CD14-positive monocyte (primary cell): Measurements from ENCODE around the gene ZNF729. TPM values are rescaled to one million over a fixed set of nuclear protein-coding genes. Genes with fewer than 3 reads are reported as not detected.

Experiments used
- DNase-seq, 3 donors: peaks; one replicate each; pipeline ENCODE4 v3.0.0-alpha.2; 2011 to 2022
- H2AFZ ChIP-seq: 2 replicates; pipeline ENCODE4 v1.6.0; 2012; ENCODE audit warnings: mild to moderate bottlenecking, low read depth, low read length, inconsistent platforms; ENCODE audit not compliant: insufficient read depth, poor library complexity, severe bottlenecking
- H3K27ac ChIP-seq, 2 donors: 1 replicate in 1 of 2; 2 replicates in 1 of 2; pipeline ENCODE4 v1.5.1; 2012 to 2013; ENCODE audit warnings: low read length in 2 of 2, control low read depth in 1 of 2, inconsistent platforms in 1 of 2, low read depth in 1 of 2, mild to moderate bottlenecking in 1 of 2
- H3K27me3 ChIP-seq, 2 donors: one replicate each; pipeline versions ENCODE4 v1.6.0 to v1.6.1; 2011 to 2013; ENCODE audit warnings: low read length in 2 of 2; ENCODE audit not compliant: control insufficient read depth in 2 of 2, insufficient read depth in 2 of 2
- H3K36me3 ChIP-seq, 2 donors: replicated peaks in 1 of 2; 1 replicate in 1 of 2; 2 replicates in 1 of 2; pipeline versions ENCODE4 v1.5.1 to v1.6.1; 2012 to 2013; ENCODE audit warnings: low read length in 2 of 2, control low read depth in 1 of 2, inconsistent platforms in 1 of 2, mild to moderate bottlenecking in 1 of 2; ENCODE audit not compliant: insufficient read depth in 2 of 2, control insufficient read depth in 1 of 2
- H3K4me1 ChIP-seq, 2 donors: 1 replicate in 1 of 2; 2 replicates in 1 of 2; pipeline versions ENCODE4 v1.5.1 to v1.6.1; 2012 to 2013; ENCODE audit warnings: low read length in 2 of 2, control low read depth in 1 of 2, inconsistent platforms in 1 of 2, mild to moderate bottlenecking in 1 of 2, moderate library complexity in 1 of 2; ENCODE audit not compliant: insufficient read depth in 2 of 2, control insufficient read depth in 1 of 2
- H3K4me2 ChIP-seq: replicated peaks from 2 replicates; pipeline ENCODE3; 2012; ENCODE audit warnings: low read length, moderate library complexity, mild to moderate bottlenecking; ENCODE audit not compliant: poor library complexity, severe bottlenecking; ENCODE audit errors: extremely low read depth
- H3K4me3 ChIP-seq, 3 experiments: fragments of 200-600 bp in 1 of 3; sonication (generic) in 1 of 3; replicated peaks in 1 of 3; 1 replicate in 2 of 3; 2 replicates in 1 of 3; pipeline ENCODE4 v1.5.1; 2011 to 2013; ENCODE audit warnings: low read length in 3 of 3, mild to moderate bottlenecking in 3 of 3, control low read depth in 2 of 3, low read depth in 2 of 3, inconsistent platforms in 1 of 3, moderate library complexity in 1 of 3
- H3K79me2 ChIP-seq: 2 replicates; pipeline ENCODE4 v1.6.0; 2012; ENCODE audit warnings: mild to moderate bottlenecking, control low read depth, inconsistent platforms, low read length, moderate library complexity; ENCODE audit not compliant: insufficient read depth
- H3K9ac ChIP-seq: 2 replicates; pipeline ENCODE4 v1.6.0; 2017; ENCODE audit warnings: low read length, mild to moderate bottlenecking; ENCODE audit not compliant: insufficient read depth, poor library complexity, severe bottlenecking
- H3K9me3 ChIP-seq, 2 donors: replicated peaks in 1 of 2; 1 replicate in 1 of 2; 2 replicates in 1 of 2; pipeline versions ENCODE4 v1.5.1 to v1.6.1; 2012 to 2013; ENCODE audit warnings: low read length in 2 of 2, control low read depth in 1 of 2; ENCODE audit not compliant: control insufficient read depth in 1 of 2, insufficient read depth in 1 of 2
- H4K20me1 ChIP-seq: 2 replicates; pipeline ENCODE4 v1.6.0; 2012; ENCODE audit warnings: mild to moderate bottlenecking, low read length, control low read depth, moderate library complexity; ENCODE audit not compliant: insufficient read depth
- H3K27ac Mint-ChIP-seq, 7 donors: one replicate each; pipeline ENCODE4 v1.8.0; 2020; ENCODE audit warnings: mild to moderate bottlenecking in 7 of 7, mixed read lengths in 7 of 7, moderate library complexity in 6 of 7, inconsistent platforms in 2 of 7
- H3K27me3 Mint-ChIP-seq, 3 donors: one replicate each; pipeline ENCODE4 v1.8.0; 2021 to 2022; ENCODE audit warnings: low read depth in 3 of 3, mild to moderate bottlenecking in 3 of 3, mixed read lengths in 3 of 3, moderate library complexity in 3 of 3, inconsistent platforms in 1 of 3
- H3K36me3 Mint-ChIP-seq, 2 donors: one replicate each; pipeline ENCODE4 v1.8.0; 2020; ENCODE audit warnings: mixed read lengths in 2 of 2, inconsistent platforms in 1 of 2, mild to moderate bottlenecking in 1 of 2
- H3K4me1 Mint-ChIP-seq: one replicate; pipeline ENCODE4 v1.8.0; 2020; ENCODE audit warnings: mild to moderate bottlenecking, mixed read lengths
- H3K4me3 Mint-ChIP-seq, 2 donors: one replicate each; pipeline ENCODE4 v1.8.0; 2020; ENCODE audit warnings: mild to moderate bottlenecking in 2 of 2, mixed read lengths in 2 of 2, moderate library complexity in 1 of 2
- H3K9me3 Mint-ChIP-seq, 7 donors: one replicate each; pipeline ENCODE4 v1.8.0; 2020 to 2022; ENCODE audit warnings: mixed read lengths in 7 of 7, mild to moderate bottlenecking in 6 of 7, moderate library complexity in 6 of 7, inconsistent platforms in 2 of 7
- CTCF ChIP-seq: fragments of 200-600 bp; IDR thresholded peaks from one replicate; pipeline ENCODE4 v1.8.0; 2022; ENCODE audit warnings: antibody characterized with exemption, mild to moderate bottlenecking
- WGBS: methylation state at CpG from one replicate; pipeline ENCODE4 v1.1.5; 2013; ENCODE audit warnings: missing lambda C conversion rate; ENCODE audit not compliant: insufficient coverage; 5-methylcytosine and 5-hydroxymethylcytosine counted together
- intact Hi-C, 2 donors: fragments of 100-400 bp; cut with micrococcal nuclease; formaldehyde crosslinking; loops; one replicate each; pipeline versions ENCODE4 v1.15.0 to v1.15.1; 2023
- polyA plus RNA-seq, 3 donors: library from polyadenylated mRNA; depleted of rRNA in 1 of 3; unstranded in 2 of 3; stranded (reverse) in 1 of 3; fragments of 300-500 nt in 2 of 3; fragments of >200 nt in 1 of 3; fragmentation: Illumina TruSeq in 2 of 3; gene quantifications; 1 replicate in 2 of 3; 2 replicates in 1 of 3; pipeline ENCODE4 v1.2.3, GENCODE V29; 2012 to 2021

The ZNF729 gene
- polyA plus RNA-seq, 3 donors: not detected

DNA sequence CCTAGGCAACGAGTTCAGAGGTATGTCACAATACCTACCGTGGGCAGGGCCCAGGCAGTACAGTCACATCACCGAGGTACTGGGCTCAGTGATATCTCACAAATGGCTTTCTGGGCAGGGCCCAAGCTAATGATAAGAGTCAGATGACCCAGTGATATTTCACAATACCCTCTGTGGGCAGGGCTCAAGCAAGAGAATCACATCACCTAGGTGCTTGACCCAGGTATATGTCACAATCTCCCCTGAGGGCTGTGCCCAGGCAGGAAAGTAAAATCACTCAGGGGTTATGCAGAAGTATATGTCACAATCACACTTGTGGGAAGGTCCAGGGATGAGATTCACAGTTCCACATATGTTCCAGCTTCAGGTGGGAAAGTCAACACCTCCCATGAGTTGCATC lies 45.3 kb downstream of the ZNF729 start:
- Histone ChIP-seq H3K79me2 (no peaks in the 10 kb centered on the region), H3K9ac (no peak overlapping the region), H3K27me3 (no peaks in the 10 kb centered on the region), H3K27ac (no peak overlapping the region), H3K36me3 (no peaks in the 10 kb centered on the region), H3K9me3 (peaks cover 76 to 99% of the 10 kb centered on the region in 2 donors), H3K4me2 (no peak overlapping the region), H3K4me3 (no peak overlapping the region), H3K4me1 (no peaks in the 10 kb centered on the region), H4K20me1 (no peaks in the 10 kb centered on the region), H2AFZ (no peak overlapping the region)
- 96% methylated on average over 3 of the region's 3 CpGs for WGBS
- H3K4me1 Mint-ChIP-seq: no peaks in the 10 kb centered on the region
- H3K36me3 Mint-ChIP-seq: no peaks in the 10 kb centered on the region
- peaks cover 0 to 2% (median 0%) of the 10 kb centered on the region in 3 donors for H3K27me3 Mint-ChIP-seq
- H3K9me3 Mint-ChIP-seq: peaks cover 18 to 85% (median 59%) of the 10 kb centered on the region in 7 donors
- no peak for DNase-seq
- H3K4me3 Mint-ChIP-seq: no peak overlapping the region
- H3K27ac Mint-ChIP-seq: no peak overlapping the region
- no peak for TF ChIP-seq CTCF
- intact Hi-C loops: no loop called here

- TF ChIP-seq CTCF: no peak
- H4K20me1 ChIP-seq: no peaks in the 10 kb centered on the region
- no peaks in the 10 kb centered on the region for H3K36me3 Mint-ChIP-seq
- peaks cover 20 to 82% (median 52%) of the 10 kb centered on the region in 7 donors for H3K9me3 Mint-ChIP-seq
- H3K27ac ChIP-seq: no peak overlapping the region
- no peak overlapping the region for H2AFZ ChIP-seq
- H3K4me3 Mint-ChIP-seq: no peak overlapping the region
- no peaks in the 10 kb centered on the region for H3K4me1 Mint-ChIP-seq
- no peak for DNase-seq
- H3K27ac Mint-ChIP-seq: no peak overlapping the region
- no peak overlapping the region for H3K4me3 ChIP-seq
- H3K36me3 ChIP-seq: no peaks in the 10 kb centered on the region
- H3K79me2 ChIP-seq: no peaks in the 10 kb centered on the region
- H3K27me3 ChIP-seq: no peaks in the 10 kb centered on the region
- H3K4me1 ChIP-seq: no peaks in the 10 kb centered on the region
- no peak overlapping the region for H3K4me2 ChIP-seq
- intact Hi-C loops: no loop called here
- H3K9me3 ChIP-seq: peaks cover 77 to 99% of the 10 kb centered on the region in 2 donors
- H3K9ac ChIP-seq: no peak overlapping the region
- H3K27me3 Mint-ChIP-seq: peaks cover 0 to 2% (median 0%) of the 10 kb centered on the region in 3 donors
Observed at GRCh38 chr19:22332924-22333323, 46.7 kb downstream of the ZNF729 start.
